Measurements from ENCODE around the gene HDHD5. TPM values are rescaled to one million over a fixed set of nuclear protein-coding genes. Genes with fewer than 3 reads are reported as not detected.

The HDHD5 gene
- total and polyA plus RNA-seq, 4 donors = 13.2 to 46.1 (median 35.9) TPM

- Histone ChIP-seq H3K36me3 (ENCODE audit: control insufficient read depth in 4 of 4, insufficient read depth in 3 of 4, low read depth in 1 of 4, low read length in 3 of 4) (peaks cover 18 to 76% (median 53%) of the 10 kb centered on the region in 4 donors), H3K9me3 (ENCODE audit: control insufficient read depth in 4 of 4, low read length in 3 of 4) (no peaks in the 10 kb centered on the region), H3K9ac (ENCODE audit: low read depth in 1 of 2, low read length in 2 of 2) (no peak overlapping the region), H3K4me1 (ENCODE audit: control insufficient read depth in 4 of 4, insufficient read depth in 4 of 4, low read length in 3 of 4) (peaks cover 0 to under 1% (median 0%) of the 10 kb centered on the region in 4 donors), H3K27me3 (ENCODE audit: control insufficient read depth in 4 of 4, insufficient read depth in 4 of 4, low read length in 3 of 4) (no peaks in the 10 kb centered on the region), H3K4me3 (ENCODE audit: low read depth in 1 of 3, low read length in 3 of 3) (no peak overlapping the region), H3K27ac (ENCODE audit: low read depth in 1 of 2, low read length in 2 of 2) (no peak overlapping the region)
- 92% methylated on average over 7 of the region's 7 CpGs for WGBS
- TF ChIP-seq SP1 (IDR thresholded peaks at IDR 0.05) (no peak), GABPA (IDR thresholded peaks at IDR 0.05 in 1 of 2, conservative IDR thresholded peaks at IDR 0.05 in 1 of 2) (no peak), ATF3 (IDR thresholded peaks at IDR 0.05) (no peak), MAX (IDR thresholded peaks at IDR 0.05) (no peak), REST (IDR thresholded peaks at IDR 0.05) (no peak), EGR1 (IDR thresholded peaks at IDR 0.05; ENCODE audit: low read depth in 2 of 2) (no peak), JUND (IDR thresholded peaks at IDR 0.05) (no peak), CTCF (IDR thresholded peaks at IDR 0.05; ENCODE audit: low read depth, low read length, missing input control) (no peak), HNF4A (conservative IDR thresholded peaks at IDR 0.05) (no peak), RAD21 (IDR thresholded peaks at IDR 0.05) (no peak), FOXA1 (IDR thresholded peaks at IDR 0.05) (no peak), HNF4G (IDR thresholded peaks at IDR 0.05) (no peak), TAF1 (conservative IDR thresholded peaks at IDR 0.05) (no peak), RXRA (IDR thresholded peaks at IDR 0.05) (no peak), ZBTB33 (IDR thresholded peaks at IDR 0.05) (no peak)
- no peak for DNase-seq (ENCODE audit: low spot score)
Observed at GRCh38 chr22:17102297-17102667, 56.8 kb downstream of the HDHD5 start.

Data from liver (tissue), 9 donors.